GM21367 (cell line): Measurements from ENCODE around the gene FAT1.

Experiments used
- ATAC-seq: cut with Tn5 transposase; IDR thresholded peaks from one replicate; pipeline ENCODE4 v1.9.1; 2021; ENCODE audit not compliant: unreplicated experiment

Gene FAT1

DNA sequence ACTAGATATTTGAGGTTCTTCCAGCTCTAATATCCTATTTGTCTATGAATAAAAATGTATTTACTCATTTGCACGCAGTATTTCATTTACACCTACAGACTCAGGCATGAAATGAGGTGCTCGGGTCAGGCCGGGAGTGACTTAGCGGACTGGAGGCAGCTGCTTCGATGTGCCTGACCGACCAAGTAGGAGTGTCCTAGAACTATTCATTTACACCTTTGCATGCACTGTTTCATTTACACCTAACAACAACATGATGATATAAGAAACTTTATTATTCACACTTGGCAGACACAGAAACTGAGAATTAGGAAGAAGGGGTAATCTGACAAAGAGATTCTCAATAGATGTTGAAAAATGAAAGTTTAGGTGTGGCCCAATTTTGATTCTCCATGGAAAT lies 28.7 kb upstream of the FAT1 start:
- no peak for ATAC-seq

DNA sequence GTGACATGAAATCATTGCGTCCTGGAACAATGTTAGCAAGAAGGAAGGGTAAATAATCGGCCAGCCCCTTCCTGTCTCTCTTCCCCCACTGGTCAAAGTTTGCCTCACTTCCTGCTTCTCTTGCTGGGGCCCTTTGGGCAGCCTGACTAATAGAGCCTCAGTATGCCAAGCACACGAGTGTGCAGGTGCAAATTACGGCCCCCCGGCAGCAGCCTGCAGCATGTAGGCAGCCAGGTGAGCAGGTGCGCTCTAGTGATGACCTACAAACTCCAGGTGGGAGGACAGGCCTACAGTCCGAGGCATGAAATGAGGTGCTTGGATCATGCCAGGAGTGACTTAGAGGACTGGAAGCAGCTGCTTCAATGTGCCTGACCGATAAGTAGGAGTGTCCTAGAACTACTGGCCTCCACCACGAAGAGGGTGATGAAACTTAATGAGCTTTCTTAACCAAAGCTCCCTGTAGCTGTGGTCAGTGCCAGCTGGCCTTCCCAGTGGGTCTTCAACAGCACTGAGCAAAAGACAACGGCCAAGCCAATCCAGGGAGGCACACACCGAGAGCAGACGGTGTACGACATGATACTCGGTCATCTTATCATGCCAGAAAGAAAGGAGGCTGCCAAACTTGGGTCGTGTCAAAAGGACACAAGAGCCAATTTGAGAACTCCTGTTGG lies 26.1 kb upstream of the FAT1 start:
- ATAC-seq = no peak

GRCh38 chr4:186746581-186746980 lies 22.9 kb upstream of the FAT1 start:
- no peak for ATAC-seq

- no peak for ATAC-seq
These were observed 19.6 kb upstream of the FAT1 start for GRCh38 chr4:186743261-186743660.

- no peak for ATAC-seq
These were observed 17.2 kb upstream of the FAT1 start for GRCh38 chr4:186740822-186741221.

DNA sequence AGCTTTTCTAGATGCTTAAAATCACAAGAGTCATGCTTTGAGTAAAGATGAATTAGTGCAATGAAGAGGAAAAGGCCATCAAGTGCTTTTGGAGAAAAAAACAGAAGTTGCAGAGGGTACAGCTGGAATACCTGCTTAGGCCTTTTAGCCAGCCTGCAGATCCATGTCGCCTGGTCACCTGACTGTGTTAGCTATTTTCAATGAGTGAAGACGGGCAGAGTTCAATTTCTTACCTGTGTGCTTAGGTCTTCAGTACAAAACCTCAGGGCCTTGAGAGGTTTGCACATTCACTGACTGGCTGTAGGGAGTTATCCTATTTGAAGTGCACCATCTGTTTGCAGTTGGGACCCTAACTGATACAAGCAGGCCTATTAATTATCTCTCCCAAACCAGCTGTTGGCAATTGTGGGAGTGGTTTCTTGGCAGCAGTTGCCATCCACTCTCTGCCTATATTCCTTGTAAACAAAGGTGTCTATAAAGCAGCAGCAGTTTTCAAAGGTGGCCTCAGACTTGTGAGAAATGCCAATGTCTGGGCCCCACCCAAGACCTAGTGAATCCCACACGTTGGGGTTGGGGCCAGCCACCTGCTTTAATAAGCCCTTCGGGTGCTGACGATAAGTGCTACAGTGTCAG lies 16.3 kb upstream of the FAT1 start:
- no peak for ATAC-seq

- ATAC-seq = no peak
These were observed 15.7 kb upstream of the FAT1 start for GRCh38 chr4:186739317-186739716.

DNA sequence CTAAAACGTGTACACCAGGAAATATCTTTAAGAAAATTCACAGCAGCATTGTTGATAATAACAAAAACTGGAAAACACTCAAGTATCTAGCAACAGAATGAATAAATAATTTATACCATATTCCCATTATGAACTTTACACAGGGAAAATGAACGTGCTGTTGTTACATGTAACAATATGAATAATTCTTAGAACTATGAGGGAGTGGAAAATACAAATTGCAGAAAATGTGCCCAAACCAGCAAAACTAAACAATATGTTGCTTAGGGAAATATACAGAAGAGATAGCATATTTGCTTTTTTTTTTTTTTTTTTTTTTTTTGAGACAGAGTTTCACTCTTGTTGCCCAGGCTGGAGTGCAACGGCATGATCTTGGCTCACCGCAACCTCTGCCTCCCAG lies 14.8 kb upstream of the FAT1 start:
- ATAC-seq = no peak

DNA sequence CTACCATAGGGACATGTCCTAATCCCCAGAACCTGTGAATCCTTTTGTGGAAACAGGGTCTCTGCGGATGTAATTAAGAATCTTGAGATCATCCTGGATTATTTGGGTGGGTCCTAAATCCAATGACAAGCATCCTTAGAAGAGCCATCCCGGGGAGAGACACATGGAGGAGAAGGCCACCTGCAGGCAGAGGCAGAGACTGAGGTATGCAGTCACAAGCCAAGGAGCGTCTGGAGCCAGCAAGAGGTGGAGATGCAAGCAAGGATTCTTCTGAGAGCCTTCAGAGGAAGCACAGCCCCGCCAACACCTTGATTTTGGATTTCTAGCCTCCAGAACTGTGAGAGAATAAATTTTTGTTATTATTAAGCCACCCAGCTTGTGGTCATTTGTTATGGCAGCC lies 13.8 kb upstream of the FAT1 start:
- no peak for ATAC-seq

- no peak for ATAC-seq
These were observed 12.8 kb upstream of the FAT1 start for GRCh38 chr4:186736466-186736865.

DNA sequence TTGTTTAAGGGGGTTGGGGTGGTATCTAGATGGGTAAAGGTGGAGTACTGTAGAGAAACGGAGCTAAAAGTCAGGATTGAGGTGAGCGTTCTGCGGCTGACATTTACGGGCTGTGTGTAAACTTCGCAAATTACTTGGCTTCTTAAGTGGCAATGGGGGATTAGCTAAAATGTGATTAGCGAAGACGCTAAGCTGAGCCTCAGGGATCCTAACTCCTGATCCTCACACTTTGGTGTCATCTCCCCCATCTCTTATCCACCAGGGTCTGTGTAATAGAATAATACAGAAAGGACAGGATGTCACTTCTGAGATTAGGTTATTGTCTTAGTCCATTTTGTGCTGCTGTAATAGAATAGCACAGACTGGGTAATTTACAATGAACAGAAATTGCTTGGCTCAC lies 10.6 kb upstream of the FAT1 start:
- no peak for ATAC-seq

- ATAC-seq = no peak
These were observed 10.1 kb upstream of the FAT1 start for GRCh38 chr4:186733778-186734177.

DNA sequence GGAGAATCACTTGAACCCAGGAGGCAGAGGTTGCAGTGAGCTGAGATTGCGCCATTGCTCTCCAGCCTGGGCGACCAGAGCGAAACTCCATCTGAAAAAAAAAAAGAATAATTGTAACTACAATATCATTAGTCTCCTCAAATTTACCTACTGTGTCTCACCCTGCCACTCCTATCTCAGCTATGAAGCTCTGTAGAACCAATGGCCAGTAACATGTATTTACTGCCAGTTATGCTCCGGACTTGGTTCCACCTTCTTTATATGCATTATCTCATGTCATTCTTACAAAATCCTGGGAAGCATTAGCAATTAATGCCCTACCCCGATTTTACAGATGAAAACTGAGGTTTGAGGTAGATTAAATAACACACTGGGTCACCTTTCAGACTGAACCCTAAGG lies 7.0 kb upstream of the FAT1 start:
- ATAC-seq = no peak

- ATAC-seq = no peak
These were observed 6.2 kb upstream of the FAT1 start for GRCh38 chr4:186729856-186730255.

DNA sequence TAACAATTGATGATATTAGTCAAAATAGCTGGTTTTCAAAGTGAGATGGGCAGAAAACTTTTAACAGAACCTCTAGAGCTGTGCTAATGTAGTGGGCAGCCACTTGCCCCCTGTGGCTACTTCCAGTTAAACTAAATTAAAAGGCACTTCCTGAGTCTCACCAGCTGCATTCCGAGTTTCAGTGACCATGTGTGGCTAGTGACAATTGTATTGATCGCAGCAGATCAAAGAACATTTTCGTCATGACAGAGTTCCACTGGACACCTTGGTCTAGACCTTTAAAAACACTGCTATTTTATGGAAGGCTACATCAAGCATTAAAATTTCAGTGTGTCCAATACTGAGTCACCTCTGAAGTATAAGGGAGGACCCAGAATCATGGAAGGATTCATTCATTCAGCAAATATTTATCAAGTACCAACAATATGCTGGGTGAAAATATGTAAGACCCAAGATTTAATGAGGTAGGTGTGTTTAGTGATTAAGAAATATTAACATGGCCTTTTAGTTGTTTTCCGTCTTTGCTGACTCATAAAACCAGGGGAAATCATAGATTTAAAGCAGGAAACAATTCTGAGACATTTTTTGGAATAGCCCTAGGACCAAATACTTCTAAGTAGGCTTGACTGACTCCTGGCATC lies 5.1 kb upstream of the FAT1 start:
- ATAC-seq = no peak

DNA sequence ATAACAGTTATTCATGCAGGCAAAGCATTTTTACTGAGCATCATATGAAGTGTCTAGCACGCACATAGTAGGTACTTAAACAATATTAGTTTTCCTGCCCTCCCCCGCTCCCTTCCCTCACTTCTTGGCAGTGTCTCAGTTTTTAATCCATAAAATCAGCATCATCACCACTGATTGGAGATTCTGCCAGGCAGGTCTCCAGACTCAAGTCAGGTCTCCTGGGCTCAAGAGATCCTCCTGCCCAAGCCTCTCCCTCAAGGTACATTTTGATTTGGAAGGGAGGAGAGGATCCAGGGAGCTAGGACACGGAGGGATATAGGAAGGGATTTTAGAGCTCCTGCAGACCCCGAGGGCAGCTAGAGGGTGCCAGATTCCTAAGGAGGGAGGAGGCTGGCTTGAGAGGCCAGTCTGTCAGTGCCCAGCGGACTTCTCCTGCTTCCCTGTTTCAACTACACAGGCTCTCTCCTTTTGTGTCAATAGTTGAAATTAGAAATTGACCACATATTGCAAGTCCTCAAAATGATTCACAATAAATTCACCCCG lies 4.4 kb upstream of the FAT1 start:
- ATAC-seq = no peak

DNA sequence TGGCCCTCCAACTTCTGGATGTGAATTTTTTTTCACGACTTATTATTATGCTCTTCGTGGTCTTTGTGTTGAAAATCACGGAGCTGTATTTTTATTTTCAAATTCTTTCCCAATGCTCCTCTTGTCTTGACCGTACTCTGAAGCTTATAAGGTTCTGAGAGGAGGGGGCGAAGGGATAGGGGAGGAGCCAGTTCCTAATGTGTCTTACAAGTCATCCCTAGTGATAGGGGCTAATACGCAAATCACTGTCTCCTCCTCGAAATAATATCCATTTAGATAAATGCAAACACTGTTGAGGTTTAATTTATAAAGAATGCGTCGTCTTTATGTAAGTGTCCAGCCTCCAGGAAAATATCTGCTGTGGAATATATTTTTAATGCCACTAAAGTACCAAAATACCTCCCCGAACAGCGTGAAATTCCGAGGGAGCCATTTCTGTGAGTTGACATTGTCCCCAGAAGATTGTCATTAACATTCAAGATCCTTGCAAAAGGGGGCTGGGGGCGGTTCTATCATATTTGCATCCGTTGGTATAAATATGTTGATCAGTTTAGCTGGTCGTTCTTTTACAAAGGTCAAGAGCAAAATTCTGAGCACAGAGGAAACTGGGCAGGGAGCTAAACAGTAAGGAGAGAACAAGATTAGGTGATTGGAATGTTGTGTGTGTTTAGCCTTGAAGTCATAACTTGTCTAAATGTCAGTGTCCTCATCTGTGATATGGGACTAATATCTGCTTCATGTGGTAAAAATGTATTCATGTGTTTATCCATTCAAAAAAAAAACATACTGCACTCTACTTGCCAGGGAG lies 3.7 kb upstream of the FAT1 start:
- no peak for ATAC-seq

DNA sequence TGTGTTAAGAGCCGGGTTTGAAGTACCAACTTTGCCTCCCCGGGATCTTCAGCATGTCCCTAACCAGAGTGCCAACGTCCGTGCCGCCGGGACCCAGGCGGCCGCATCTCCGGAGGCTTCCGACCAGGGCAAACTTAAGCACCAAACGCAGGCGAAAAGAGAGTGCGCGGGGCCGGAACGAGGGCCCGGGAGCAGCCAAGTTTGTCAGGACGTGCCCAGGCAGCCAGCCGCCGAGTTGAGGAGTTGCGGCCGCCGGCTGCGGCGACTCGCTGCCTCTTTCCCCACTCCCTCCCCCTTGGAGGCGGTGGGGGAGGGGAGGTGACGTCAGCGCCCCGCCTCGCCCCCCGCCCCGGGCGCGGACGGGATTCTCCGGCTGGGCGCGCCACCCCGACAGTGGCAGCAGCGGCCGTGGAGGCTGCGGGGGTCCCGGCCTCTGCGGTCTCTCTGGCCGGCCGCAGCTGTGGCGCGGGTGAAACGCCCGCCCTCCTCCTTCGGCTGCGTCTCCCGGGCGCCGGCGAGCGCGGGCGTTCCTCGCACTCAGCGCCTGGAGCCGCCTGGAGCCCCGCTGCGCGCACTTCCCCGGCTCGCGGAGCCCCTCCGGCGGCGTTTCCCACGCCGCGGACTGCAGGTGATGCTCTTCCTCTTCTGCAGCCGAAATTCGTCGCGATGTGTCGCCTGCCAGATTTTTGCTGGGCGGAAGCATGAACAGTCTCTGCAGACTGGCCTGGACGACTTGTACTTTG lies 2.9 kb upstream of the FAT1 start:
- ATAC-seq = no peak

DNA sequence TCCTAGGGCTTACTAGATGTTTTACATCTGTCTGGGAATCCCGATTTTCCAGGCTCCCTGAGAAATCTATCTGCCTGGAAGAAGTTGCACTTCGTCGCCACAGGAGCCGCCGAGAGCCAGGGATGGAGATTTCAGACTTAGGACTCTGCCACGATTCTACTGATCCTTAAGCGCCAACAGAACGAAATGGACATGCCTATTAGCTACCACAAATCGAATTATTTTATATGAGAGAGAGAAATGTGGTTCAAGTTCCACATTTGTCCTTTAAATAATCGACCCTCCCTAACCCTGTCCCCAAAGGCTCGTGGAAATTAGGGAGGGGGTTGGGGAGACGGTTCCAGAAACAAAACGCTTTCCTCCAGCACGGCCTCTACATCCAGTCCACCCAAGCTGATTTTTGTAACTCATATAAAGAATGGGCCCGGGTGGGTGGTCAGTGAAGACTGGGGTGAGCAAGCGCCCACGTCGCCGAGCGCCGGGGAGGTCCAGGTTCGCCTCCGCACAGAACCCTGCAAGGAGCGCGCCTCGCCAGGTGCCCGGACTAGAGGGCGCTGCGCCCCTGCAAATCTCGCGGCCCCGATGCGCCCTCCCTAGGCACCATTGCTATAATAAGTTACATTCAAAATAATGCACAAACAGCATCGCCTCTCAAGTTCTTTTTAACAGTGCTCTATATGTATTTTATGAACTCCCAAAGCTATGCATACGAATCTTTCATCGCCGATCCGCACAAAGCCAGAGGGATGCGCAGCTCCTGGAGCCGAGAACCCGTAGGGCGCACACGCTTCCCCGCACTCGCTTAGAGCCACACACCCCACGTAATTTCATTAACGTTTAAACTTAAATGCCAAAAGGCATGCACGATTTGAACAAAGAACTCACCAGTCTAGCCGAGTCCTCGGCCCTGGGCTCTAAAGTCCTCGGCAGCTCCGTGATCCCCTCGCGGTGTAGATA lies 2.1 kb upstream of the FAT1 start:
- ATAC-seq = no peak
